Activated T-cell treated with anti-CD3 and anti-CD28 coated beads for 1 hour (primary cell): ENCODE results near the gene MAST1.
"Not testable (repeated sequence)": the region's sequence is repeated elsewhere in the genome, so short reads cannot be mapped to it uniquely, and the experiment has no call there.

Experiments used
- DNase-seq: peaks from one replicate; pipeline ENCODE4 v3.0.0-alpha.2; 2020; ENCODE audit warnings: low read depth

The MAST1 gene

DNA sequence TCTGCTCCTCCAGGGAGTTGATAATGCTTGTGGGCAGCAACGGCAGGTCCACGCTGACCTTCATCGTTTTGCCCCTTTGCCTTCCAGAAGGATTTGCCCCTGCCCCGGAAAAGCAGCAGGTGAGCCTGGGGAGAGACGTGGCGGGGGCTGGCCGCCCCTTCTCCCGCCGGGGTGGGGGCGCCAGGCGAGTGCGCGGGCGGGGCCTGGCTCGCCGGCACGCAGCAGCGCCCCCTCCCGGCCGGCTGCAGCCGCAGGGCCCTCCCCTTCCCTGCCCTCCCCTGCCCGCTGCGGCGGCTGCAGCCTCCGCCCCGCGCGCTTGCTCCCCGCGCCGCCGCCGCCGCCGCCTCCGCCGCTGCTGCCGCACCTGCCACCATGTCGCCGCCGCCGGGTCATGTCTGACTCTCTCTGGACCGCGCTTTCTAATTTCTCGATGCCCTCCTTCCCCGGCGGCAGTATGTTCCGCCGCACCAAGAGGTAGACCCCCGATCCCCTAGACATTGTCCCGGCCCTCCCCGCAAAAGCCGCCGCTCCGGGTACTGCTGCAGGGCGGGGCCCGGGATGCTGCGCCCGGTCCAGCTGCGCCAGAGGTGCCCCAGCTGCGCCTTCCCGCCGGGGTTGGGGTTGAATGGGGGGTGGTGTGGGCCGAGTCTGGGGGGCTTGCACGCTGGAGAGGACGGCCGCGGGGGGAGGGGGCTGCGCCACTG is at the start of gene MAST1:
MAST1 (plus strand) TSS at position 334 of the 704 bp plus-strand sequence; CDS start at position 392, 58 bp downstream.
- no peak for DNase-seq

DNA sequence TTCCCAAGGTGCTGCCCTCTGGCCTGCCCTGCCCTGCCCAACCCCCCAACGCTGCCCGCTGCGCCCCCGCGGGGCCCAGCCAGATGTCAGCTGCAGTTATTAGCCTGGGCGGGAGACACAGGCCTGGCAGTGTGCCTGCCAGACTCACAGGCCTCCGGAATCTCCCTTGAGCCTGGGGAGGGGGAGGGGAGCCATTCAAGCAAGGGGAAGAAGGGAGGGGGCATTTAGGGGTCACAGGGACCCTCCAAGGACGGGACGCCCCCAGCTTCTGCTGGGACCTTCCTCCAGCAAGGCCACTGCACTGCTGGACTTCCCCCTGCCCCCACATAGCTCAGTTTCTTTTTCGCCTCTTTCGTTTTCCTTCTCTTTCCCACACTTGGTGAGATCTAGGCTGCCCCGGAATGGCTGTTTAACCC is 49.6 kb upstream of the MAST1 start:
- no peak for DNase-seq

DNA sequence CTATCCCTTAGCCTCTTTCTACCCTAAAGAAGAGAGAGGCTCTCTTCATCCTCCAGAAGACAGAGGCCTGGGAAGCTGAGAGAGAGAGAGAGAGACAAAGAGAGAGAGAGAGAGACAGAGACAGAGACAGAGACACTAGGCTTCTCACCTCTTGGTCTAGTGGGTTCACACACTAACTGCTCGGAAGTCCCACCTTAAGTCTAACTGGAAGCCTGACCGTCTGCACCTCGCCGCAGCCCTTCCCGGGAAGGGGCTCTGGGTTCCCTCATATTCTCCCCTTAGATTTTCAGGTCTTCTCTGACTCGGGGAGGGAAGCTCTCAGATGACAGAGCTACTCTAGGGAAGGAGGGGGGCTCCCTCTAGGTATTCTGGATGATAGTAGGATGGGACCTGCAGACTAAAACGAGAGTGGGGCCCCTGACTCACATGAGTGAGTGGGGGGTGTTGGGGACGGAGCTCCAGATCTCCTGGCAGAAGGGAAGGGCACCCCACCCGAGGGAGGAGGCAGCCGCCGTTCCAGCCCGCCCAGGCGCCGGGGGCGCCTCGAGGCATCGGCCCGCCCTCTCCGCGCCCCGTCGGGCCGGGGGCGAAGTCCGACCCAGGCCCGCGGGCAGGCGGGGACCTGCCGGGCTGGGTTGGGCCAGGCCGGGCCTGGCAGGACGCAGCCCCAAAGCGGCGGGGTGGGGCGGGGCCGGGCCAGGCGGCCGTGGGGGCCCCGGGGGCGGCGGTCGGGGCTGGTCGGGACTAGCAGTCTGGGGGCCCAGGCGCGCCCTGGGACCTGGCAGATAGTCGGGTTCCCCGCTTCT is 49.0 kb upstream of the MAST1 start:
- no peak for DNase-seq

DNA sequence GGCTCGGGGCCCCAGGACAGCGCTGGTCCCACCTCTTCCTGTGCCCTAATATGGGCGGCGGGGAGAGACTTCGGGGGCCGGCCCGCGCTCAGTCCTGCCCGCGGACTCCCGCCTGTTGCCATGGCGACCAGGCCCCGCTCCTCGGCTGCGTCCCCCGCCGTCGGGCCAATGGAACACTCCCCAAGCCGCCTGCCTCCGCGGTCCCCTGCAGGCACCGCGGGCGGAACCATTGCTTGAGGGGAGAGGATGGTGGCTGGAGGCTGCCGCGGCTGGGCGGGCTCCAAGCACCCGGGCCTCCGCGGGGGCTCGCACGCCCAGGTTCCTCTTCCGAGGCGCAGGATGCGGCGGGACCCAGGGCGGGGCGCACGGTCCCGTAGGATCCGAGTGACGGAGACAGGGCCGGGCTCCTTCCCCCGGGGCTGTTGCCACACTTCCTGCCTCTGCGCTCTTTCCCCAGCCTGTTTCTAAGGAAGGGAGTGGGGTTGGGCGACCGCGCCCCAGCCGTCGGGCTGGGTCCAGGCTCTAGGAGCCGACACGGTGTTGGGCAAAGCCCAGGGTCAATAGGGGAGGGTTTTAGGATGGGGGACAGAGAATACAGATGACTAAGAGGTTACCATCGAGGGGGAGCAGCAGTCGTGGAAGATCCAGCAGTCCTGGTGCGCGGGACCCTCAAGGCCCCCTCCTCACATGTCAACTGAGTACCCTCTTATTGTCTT is 48.3 kb upstream of the MAST1 start:
- peak; percentile 82 for DNase-seq

DNA sequence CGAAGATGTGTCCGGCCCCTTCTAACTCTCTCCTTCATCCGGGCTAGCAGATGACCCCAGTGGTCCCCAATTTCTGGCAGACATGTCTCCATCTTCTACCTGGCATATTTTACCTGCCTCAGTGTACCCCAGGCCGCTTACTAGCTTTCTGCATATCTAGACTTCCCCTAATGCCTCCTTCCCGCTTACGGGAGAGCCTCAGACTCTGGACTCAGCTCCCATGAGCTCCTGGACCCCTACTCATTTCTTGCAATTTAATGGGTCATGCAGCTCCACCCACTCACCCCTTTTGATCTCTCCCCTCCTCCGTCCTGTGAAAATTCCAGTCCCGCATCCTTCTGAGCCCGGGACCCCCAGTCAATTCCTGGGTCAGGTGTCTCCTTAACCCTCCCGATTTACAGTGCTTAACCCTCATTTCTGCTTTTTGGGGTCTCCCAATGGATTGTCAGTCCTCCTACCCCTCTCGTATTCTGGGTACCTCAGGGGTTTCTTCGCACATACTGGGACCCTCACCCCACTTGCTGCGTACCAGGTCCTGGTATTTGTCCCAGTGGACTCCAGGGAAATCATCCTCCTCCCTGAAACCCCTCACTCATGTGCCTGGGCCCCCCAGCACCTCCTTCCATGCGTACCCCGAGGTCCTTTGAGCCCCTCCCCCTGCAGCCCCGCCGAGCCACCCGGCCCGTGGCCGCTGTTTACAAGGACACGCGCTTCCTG is 47.5 kb upstream of the MAST1 start:
- no peak for DNase-seq

DNA sequence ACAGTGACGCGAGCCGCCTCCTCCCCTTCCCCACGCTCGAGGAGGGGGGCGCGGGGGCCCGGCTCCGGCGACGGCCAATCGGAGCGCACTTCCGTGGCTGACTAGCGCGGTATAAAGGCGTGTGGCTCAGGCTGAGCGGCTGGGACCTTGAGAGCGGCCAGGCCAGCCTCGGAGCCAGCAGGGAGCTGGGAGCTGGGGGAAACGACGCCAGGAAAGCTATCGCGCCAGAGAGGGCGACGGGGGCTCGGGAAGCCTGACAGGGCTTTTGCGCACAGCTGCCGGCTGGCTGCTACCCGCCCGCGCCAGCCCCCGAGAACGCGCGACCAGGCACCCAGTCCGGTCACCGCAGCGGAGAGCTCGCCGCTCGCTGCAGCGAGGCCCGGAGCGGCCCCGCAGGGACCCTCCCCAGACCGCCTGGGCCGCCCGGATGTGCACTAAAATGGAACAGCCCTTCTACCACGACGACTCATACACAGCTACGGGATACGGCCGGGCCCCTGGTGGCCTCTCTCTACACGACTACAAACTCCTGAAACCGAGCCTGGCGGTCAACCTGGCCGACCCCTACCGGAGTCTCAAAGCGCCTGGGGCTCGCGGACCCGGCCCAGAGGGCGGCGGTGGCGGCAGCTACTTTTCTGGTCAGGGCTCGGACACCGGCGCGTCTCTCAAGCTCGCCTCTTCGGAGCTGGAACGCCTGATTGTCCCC is 46.8 kb upstream of the MAST1 start, which contains the start of gene JUNB:
JUNB (plus strand) TSS at position 142 of the 706 bp plus-strand sequence; CDS start at position 428, 286 bp downstream.
- peak; percentile 95 for DNase-seq

DNA sequence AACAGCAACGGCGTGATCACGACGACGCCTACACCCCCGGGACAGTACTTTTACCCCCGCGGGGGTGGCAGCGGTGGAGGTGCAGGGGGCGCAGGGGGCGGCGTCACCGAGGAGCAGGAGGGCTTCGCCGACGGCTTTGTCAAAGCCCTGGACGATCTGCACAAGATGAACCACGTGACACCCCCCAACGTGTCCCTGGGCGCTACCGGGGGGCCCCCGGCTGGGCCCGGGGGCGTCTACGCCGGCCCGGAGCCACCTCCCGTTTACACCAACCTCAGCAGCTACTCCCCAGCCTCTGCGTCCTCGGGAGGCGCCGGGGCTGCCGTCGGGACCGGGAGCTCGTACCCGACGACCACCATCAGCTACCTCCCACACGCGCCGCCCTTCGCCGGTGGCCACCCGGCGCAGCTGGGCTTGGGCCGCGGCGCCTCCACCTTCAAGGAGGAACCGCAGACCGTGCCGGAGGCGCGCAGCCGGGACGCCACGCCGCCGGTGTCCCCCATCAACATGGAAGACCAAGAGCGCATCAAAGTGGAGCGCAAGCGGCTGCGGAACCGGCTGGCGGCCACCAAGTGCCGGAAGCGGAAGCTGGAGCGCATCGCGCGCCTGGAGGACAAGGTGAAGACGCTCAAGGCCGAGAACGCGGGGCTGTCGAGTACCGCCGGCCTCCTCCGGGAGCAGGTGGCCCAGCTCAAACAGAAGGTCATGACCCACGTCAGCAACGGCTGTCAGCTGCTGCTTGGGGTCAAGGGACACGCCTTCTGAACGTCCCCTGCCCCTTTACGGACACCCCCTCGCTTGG is 46.1 kb upstream of the MAST1 start:
- DNase-seq: peak; percentile 56

DNA sequence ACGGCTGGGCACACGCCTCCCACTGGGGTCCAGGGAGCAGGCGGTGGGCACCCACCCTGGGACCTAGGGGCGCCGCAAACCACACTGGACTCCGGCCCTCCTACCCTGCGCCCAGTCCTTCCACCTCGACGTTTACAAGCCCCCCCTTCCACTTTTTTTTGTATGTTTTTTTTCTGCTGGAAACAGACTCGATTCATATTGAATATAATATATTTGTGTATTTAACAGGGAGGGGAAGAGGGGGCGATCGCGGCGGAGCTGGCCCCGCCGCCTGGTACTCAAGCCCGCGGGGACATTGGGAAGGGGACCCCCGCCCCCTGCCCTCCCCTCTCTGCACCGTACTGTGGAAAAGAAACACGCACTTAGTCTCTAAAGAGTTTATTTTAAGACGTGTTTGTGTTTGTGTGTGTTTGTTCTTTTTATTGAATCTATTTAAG is 45.4 kb upstream of the MAST1 start:
- DNase-seq: no peak

DNA sequence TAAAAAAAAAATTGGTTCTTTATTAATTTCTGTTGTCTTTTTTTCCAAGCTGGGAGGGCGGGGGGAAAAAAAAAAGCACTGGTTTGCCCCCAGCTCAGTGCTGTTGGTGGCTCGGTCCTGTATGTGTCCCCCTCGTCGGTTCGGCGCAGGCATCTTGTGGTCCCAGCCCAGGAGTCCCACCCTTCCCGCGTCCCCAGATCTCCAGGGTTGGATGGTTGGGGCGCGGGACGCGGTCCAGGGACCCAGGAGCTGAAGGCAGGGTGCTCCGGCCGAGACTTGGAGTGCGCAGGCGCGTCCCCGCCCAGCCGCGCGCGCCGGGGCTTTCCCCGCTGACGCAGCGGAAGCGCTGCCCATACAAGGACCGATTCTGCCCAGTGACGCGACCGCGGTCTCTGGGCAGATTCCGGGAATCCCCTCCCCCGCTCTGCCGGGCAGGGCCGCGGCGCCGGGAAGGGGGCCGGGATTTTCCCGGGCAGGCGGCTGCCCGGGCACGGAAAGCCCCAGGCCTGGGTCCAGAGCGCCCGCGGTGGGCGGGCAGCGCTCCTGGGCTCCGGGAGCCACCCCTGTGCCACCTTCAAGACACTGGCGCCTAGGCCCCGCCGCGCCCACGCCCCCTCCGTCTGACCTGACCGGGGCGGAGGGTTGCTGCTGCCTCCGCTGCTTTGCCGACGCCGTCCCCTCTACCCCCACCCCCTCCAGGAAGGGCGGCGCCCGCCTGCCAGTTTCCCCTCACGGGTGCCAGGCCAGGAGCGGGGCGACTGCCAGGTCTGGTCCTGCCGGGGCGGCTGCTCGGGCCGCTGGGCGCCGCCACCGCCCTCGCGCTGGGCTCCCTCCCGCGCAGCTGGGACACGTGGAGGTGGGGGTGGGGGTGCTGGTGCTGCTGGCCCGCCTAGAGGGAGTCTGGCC is 44.8 kb upstream of the MAST1 start:
- DNase-seq: peak; percentile 92

DNA sequence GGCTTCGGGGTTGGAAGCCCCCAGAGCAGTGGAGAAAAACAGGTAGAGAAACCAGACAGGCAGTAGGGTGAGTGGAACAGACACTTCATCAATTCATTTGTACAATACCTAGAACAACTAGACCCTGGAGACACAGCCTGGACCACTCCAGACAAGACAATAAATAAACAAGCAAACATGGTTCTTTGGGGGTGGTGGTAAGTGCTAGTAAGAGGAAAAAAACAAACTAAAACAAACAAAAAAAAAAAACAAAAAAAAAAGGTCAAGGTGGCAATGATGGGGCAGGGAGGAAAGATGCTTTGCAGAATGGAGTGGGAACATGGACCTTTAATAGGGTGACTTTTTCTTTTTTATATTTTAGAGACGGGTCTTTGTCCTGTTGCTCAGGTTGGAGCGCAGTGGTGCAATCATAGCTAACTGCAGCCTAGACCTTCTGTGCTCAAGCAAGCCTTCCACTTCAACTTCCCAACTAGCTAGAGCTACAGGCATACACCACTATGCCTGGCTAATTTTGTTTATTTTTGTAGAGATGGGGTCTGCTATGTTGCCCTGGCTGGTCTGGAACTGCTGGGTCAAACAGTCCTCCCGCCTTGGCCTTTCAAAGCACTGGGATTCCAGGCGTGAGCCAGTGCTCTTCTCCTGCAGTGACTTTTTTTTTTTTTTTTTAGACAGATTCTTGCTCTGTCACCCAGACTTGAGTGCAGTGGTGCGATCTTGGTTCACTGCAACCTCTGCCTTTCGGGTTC is 43.9 kb upstream of the MAST1 start:
- no peak for DNase-seq

DNA sequence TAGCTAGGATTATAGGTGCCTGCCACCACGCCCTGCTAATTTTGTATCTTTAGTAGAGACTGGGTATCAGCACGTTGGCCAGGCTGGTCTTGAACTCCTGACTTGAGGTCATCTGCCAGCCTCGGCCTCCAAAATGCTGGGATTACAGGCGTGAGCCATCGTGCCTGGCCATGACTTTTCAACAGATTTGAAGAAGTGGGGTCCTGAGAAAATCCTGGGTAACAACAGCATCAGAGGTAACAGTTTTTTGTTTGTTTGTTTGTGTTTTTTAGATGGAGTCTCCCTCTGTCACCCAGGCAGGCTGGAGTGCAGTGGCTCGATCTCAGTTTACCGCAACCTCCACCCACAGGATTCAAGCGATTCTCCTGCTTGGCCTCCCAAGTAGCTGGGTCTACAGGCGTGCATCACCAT is 43.3 kb upstream of the MAST1 start:
- DNase-seq: no peak

DNA sequence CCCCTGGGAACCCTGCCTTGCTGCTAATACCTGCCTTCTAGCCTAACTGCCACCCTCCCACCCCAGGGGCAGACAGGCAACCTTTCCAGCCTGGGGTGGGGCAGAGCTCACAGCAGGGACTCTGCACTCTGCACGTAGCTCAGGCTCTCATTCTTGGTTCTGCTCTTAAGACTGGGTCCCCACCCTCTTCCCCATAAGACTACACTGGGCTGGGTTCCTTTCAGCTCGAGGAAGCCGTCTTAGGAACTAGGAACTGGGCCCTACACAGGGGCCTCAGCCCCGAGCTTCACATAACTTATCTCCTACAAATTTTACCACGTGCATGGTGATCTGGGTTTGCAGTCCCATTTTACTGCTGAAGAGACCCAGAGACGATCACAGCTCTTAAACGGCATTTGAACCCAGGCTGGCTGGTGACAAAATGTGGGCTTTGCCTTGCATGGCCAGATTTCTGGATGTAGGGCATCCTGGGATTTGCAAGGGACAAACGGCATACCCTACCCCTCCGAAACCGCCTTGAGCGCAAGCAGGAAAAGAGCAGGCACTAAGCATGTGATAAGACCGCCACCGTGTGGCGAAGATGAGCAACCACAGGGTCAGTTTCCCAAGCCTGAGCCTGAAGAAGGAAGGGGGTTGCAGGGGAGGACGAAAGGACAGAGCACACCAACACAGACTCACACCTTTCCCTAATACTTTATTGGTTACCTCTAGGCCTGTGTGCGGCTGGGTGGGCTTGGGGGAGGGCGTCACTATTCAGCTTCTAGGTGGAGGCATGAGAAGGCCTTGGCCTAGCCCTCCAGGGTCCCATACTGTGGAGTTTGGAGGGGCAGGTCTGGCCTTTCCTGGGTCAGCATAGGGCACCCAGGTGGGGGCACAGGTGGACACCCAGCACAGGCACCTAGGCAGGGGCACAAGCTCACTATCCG is 41.9 kb upstream of the MAST1 start:
- peak; percentile 67 for DNase-seq

DNA sequence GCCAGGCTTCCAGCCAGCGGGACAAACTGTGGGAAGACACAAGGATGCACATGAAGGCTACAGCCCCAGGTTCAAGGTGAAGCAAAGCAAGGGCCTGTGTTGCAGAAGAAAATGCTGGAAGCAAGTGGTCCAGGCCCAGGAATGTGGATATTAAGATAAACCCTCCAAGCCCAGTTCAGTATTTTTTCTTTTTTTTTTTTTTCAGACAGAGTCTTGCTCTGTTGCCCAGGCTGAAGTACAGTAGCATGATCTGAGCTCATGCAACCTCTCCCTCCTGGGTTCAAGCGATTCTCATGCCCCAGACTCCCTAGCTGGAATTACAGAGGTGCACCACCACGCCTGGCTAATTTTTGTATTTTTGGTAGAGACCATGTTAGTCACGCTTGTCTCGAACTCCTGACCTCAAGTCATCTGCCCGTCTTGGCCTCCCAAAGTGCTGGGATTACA is 41.2 kb upstream of the MAST1 start:
- DNase-seq: no peak

DNA sequence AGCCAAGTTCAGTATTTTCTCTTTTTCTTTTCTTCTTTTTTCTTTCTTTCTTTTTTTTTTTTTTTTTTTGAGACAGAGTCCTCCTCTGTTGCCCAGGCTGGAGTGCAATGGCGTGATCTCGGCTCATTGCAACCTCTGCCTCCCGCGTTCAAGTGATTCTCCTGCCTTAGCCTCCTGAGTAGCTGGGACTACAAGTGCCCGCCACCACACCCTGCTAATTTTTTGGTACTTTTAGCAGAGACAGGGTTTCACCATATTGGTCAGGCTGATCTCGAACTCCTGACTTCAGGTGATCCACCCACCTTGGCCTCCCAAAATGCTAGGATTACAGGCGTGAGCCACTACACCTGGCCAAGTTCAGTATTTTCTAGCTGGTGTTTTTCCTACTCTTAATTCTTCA is 40.7 kb upstream of the MAST1 start:
- not testable (repeated sequence) for DNase-seq

DNA sequence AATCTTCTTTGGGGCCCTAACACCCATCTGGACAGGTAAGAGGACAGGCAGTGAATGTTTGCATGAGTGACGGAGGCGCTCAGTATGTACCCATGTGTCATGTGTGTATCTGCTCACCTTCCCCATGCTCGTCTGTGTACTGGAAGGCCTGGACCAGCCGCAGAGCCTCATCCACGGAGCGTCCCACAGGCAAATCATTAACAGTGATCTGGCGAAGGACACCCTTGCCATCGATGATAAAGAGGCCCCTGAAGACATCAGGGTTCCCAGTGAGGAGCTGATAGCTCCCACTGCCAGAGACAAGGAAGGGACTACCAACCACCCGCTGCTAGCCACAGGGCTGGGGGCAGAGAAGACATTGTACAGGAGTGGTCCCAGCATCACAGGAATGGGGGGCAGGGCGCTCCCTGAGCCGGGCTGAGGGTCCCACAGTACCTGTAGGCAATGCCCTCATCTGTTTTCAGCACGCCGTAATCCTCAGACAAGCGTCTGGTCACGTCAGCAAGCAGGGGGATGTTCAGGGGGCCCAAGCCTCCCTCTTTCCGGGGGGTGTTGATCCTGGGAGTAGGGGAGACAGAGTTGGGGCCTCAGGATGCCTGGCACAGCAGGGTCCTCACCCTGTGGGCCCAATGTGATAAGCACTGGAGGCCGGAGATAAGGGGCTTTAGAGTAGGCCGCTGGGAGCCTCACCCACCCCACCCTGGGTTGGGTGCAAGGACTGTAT is 38.4 kb upstream of the MAST1 start:
- no peak for DNase-seq

DNA sequence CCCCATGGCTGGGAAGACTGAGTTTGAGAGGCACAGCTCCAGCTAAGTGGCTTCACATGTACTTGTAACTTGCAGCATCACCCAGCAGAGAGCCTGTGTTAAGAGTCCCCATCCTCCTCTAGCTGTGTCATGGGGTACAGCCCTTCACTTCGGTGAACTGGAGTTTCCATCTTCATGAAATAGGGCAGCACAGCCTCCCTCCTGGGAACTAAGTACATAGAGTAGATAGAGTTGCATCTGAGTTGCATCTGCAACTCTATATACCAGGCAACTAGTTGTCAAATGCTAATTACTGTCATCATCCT is 37.9 kb upstream of the MAST1 start:
- no peak for DNase-seq

DNA sequence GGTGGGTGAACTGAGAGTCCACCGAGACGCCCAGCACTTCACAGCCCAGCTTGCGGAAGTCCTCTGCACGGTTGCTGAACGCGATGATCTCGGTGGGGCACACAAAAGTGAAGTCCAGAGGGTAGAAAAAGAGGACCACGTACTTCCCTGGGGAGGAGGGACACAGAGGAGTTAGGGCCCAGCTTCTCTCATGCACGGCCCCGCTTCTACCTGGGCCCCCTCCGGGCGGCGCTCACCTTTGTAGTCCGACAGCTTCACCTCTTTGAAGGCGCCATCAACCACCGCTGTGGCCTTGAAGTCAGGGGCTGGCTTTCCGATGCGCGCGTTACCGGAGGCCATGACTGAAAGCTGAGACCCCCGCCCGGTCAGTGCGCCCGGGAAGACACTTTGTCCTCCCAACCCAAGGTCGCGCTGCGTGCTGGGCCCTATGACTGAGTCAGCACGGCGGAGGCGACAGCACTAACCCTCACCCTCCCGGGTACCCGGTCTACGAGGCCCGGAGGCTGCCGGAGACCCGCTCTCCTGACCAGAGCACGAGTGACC is 37.3 kb upstream of the MAST1 start:
- no peak for DNase-seq
